NCI-H2081 (cell line): ENCODE data around the gene JAKMIP1.

ENCODE experiments used
- DNase-seq, 2 experiments: peaks; one replicate each; lab custom pipeline; 2025; lab: John Stamatoyannopoulos, UW

The JAKMIP1 gene

GRCh38 chr4:5992171-5992827 lies 208.1 kb downstream of the JAKMIP1 start:
- no peak for DNase-seq

DNA sequence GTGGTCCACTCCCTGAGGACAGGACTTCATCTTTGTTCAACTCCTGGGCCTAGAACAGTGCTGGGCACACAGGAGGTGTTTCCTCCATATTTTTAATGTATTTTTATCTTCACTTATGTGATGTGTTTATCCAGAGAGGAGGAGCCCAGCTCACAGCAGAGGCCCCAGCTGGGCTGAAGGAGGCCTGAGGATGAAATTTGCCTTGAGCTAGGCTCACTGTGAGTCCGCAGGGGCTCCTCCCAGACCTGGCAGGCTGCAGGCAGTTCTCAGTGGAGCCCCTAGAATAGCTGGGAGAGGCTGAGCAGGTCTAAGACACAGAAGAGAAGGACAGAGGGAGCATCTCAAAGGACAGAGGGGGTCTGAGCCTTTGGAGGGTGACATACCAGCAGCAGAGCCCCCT lies 208.9 kb downstream of the JAKMIP1 start:
- DNase-seq = no peak

- DNase-seq = no peak
Observed at GRCh38 chr4:5990446-5991160, 209.7 kb downstream of the JAKMIP1 start.

DNA sequence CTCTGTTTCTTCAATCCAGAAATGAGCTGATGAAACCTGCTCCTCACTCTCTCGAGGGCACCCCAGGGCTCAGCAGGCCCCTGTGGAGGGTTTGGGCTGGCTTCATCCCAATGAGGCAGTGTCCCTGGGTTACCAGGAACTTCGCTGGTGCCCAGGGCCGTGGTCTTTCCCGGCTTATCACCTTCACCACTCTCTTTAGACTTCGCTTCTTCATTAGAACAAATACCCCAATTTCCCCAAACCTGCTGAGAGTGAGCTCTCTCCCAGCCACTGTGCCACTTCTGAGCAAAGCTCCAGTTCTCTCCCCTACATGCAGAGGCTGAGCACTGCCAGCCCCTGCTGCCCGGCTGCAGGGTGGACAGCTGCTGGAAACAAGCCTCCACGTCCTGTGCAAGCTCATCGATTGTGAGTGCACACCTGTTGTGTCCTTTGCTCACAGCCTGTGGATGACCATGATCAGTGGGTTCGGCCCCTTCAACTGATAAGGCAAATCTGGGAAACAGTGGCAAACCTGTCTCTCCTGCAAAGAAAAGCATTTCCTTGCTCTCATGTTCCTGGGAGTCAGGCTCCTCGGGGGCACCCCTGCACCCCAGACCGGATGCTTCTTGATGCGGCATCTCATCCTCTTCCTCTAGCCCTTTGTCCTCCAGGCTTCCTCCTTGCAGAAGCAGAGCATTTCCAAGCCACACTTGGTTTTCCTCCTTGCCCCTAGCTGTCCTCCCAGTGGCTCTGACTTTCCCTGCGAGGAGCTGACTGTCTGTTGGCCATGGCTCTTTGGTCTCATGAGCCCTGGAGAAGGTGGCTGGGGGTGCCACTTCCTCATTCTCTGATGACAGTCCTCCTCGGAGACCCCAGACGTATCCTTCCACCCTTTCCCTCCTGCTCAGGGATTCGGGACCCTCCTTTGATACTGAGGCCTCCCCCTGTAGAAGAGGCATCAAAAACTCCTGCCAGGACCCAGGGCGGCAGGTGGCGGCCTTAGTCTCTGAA lies 210.8 kb downstream of the JAKMIP1 start:
- no peak for DNase-seq

DNA sequence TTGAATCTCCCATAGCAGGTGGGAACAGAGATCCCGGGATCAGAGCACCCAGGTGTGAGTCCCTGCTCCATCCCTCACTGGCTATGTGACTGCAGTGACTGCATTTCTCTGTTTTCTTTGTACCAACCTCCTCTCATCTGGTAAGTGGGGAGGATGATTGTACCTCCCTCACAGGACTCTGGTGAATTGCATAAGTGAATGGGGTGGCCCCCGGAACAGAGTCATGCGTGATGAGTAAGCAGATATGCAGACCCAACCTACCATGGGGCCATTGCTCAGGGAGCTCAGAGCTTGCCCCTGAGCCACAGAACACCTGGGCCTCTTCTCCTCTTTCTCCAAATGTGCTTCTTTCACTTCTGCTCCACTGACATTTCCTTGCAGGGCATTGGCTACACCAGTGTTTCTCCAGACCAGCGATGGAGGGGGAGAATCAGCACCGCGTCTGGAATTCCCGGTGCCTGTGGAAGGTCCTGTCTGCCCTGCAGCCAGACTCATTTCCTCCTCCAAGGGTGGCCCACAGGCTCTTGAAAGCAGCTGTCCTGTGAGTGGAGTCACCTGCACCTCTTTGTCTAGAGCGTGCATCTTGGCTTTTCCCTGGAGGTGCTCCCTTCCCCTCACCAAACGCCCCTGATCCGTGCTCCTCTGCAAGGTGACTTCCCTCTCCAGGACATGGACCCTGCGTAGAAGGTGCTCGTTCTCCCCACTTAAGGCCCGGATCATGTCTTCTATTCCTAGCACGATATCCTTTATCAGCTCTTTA lies 212.1 kb downstream of the JAKMIP1 start:
- no peak for DNase-seq

DNA sequence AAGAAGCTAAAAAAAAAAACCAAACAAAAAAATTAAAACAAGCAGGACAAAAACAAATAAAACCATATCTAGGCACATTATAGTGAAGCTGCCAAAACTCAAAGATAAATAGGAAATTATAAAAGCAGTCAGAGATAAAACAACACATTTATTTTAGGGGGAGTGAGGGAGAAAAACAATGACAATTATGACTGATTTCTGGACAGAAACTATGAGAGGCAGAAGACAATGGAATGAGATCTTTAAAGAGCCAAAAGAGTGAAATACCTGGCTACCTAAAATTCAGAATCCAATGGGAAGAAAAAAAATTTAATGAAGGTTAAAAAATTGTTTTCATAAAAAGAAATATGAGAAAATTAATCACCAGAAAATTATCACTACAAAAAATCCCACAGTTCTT lies 215.5 kb downstream of the JAKMIP1 start:
- no peak for DNase-seq

GRCh38 chr4:5982156-5982973 lies 218.0 kb downstream of the JAKMIP1 start:
- DNase-seq = no peak

DNA sequence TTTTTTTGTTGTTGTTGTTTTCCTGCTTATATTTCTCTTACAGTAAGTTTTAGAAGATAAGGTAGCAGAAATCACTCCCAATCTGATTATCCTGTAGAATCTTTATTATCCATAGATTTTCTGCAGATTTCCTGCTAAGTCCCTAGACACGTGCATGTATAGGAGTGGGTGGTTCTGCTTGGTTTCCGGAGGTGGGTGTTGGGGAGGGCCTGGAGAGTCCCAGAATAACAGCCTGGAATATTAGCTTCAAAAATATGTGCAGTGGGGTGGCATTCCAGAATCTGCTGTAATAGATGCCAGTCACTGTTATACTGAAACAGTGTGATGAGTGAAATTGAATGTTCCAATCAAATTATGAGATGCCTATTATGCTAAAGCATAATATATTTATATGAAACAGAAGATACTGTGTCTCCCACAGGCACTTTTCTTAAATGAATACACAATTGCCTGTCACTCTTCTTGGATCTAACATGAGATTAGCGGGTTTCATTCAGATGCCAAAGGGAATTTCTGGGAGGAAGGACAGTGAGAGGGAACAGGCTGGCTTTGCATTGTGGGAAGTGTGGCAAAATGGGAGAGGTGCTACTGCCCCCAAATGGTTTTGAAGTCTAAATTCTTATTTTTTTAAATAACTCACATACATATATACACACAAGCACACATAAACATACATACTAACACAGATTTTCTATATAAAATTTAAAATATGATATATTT lies 219.8 kb downstream of the JAKMIP1 start:
- DNase-seq = peak; percentile 21 to 38

GRCh38 chr4:5979981-5980380 lies 220.4 kb downstream of the JAKMIP1 start:
- DNase-seq = peak; percentile 70 to 76

DNA sequence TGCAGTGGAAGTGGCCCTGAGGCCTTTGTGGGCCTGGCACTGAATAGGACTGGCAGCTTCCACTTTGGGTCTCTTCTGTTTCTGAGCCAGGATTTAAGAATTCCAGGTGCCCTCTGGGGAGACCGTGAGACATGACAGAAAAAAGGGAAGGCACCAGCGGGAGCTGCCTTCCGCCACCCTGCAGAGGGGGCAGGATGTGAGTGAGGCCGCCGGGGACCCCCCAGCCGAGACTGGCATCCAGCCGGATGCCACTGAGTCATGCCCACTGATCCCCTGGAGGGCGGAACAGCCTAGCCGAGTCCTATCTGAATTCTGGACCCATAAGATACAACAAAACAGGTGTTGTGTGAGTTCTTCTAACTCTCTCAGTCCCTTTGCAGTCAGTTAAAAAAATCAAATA lies 223.4 kb downstream of the JAKMIP1 start:
- DNase-seq = no peak

GRCh38 chr4:5976431-5976830 lies 223.9 kb downstream of the JAKMIP1 start:
- DNase-seq = no peak
